Lower leg skin (tissue), 4 donors: ENCODE measurements around the gene MMS22L. TPM values are rescaled to one million over a fixed set of nuclear protein-coding genes. Genes with fewer than 3 reads are reported as not detected.

ENCODE experiments used
- DNase-seq, 2 donors: peaks; one replicate each; pipeline ENCODE4 v3.0.0-alpha.2; 2019; ENCODE audit warnings: low spot score in 2 of 2
- H3K4me3 ChIP-seq: fragments of 200-600 bp; sonication (generic); 2 replicates; pipeline ENCODE4 v1.5.1; 2017; ENCODE audit warnings: mild to moderate bottlenecking, low read depth; ENCODE audit not compliant: poor library complexity, severe bottlenecking
- POLR2A ChIP-seq, 2 donors: fragments of 450-650 bp; IDR thresholded peaks; one replicate each; pipeline ENCODE4 v1.6.1; 2016 to 2017; ENCODE audit warnings: antibody characterized with exemption in 2 of 2, mild to moderate bottlenecking in 1 of 2, moderate library complexity in 1 of 2
- WGBS, 2 donors: methylation state at CpG; one replicate each; pipeline ENCODE4 v1.1.5; 2018; 5-methylcytosine and 5-hydroxymethylcytosine counted together
- intact Hi-C: fragments of 100-400 bp; cut with DNase I; formaldehyde crosslinking; loops from one replicate; pipeline ENCODE4 v1.15.0; 2023; ENCODE audit warnings: low total_unique reads
- total RNA-seq, 4 donors: library from RNA; depleted of rRNA; stranded (reverse); fragments of >200 nt; gene quantifications; one replicate each; pipeline ENCODE4 v1.1.0, GENCODE V29; 2016
- TF ChIP-seq, protein P1 (sequence below), 3 donors: fragments of 450-650 bp; IDR thresholded peaks; one replicate each; pipeline ENCODE4 v1.5.1; 2016; ENCODE audit warnings: antibody characterized with exemption in 3 of 3, mild to moderate bottlenecking in 3 of 3, moderate library complexity in 2 of 3

MMS22L gene
- total RNA-seq, 4 donors from 2014 or later = 3.5 to 31.7 (median 11.7) TPM

DNA sequence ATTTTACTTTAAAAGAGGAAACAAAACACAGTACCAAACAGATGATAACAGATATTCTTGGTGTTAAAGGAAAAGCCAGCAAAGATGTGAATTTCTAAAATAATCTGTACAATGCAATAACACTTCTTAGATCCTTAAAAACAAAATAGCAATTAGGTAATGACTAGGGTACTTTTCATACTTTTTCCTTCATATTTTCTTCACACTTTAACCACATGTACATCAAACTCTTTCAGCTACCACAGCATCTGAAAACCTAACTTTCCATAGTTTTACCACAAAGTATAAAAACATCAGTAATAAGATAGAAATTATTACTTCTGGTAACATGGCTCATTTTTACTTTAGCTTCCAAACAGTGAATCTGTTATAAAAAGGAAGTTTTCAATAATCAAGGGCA, 141.3 kb downstream of the MMS22L start:
- no peak for DNase-seq
- TF ChIP-seq, protein P1, sequence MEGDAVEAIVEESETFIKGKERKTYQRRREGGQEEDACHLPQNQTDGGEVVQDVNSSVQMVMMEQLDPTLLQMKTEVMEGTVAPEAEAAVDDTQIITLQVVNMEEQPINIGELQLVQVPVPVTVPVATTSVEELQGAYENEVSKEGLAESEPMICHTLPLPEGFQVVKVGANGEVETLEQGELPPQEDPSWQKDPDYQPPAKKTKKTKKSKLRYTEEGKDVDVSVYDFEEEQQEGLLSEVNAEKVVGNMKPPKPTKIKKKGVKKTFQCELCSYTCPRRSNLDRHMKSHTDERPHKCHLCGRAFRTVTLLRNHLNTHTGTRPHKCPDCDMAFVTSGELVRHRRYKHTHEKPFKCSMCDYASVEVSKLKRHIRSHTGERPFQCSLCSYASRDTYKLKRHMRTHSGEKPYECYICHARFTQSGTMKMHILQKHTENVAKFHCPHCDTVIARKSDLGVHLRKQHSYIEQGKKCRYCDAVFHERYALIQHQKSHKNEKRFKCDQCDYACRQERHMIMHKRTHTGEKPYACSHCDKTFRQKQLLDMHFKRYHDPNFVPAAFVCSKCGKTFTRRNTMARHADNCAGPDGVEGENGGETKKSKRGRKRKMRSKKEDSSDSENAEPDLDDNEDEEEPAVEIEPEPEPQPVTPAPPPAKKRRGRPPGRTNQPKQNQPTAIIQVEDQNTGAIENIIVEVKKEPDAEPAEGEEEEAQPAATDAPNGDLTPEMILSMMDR (IDR thresholded peaks at IDR 0.05) = no peak
- TF ChIP-seq POLR2A (IDR thresholded peaks at IDR 0.05) = no peak
- no peak overlapping the region for H3K4me3 ChIP-seq
- intact Hi-C loops = no loop called here

DNA sequence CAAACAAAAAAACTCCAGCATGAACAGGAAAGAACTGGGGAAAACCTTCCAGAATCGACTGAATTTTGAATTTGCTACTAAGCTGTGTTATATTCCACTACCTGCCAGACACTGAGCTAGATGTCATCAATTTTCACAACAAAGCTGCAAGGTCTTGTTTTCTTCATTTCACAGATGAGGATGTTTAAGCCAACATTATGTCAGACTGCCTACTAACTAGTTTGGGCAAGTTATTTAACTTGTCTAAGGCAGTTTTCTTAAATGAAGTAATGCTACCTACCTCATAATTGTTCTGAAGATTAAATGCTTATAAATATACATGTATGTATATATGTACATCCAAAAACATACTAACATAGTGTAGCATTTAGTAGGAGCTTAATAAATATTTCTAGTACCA, 144.4 kb downstream of the MMS22L start:
- no peak for TF ChIP-seq POLR2A (IDR thresholded peaks at IDR 0.05)
- TF ChIP-seq, protein P1 (IDR thresholded peaks at IDR 0.05) = no peak
- no peak overlapping the region for H3K4me3 ChIP-seq
- WGBS, 2 donors = 50 to 52% methylated on average over 1 of the region's 1 CpG
- intact Hi-C loops = no loop called here
- DNase-seq = no peak

DNA sequence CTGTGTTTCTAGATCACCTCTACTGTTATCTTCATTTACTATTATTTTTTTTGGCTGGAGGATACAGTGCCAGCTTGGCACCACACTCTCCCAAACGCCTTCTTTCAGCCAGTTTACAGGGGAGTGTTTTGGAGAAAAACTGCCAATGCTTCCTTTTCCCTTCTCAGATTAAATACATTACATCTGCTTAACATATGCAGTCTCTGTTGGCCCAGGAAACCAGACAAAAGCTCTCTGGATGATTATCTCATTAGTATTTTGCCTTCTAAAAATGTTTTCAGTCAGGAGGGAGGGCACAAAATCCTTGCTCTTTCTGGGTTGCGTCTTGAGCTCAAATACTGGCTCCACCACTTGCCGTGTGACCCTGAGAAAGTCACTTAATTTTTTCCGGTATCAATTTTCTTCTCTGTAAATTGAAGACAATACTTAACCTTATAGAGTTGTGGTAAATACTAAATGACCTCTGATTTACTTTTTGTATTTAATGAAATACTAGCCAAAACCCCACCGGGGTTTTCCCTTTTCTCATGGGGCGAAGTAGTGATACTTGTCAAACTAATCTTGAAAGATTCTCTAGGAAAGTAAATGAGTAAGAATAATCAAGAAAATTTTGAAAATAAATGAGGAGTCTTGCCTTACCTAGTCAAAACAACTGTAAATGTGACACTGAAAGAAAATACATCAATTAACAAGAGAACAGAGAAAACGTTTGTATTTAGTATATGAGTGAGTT, 146.2 kb downstream of the MMS22L start:
- 66 to 72% methylated on average over 7 of the region's 7 CpGs for WGBS, 2 donors
- TF ChIP-seq, protein P1 (IDR thresholded peaks at IDR 0.05) = no peak
- TF ChIP-seq POLR2A (IDR thresholded peaks at IDR 0.05) = no peak
- intact Hi-C loops = no loop called here
- H3K4me3 ChIP-seq = no peak overlapping the region
- no peak for DNase-seq

DNA sequence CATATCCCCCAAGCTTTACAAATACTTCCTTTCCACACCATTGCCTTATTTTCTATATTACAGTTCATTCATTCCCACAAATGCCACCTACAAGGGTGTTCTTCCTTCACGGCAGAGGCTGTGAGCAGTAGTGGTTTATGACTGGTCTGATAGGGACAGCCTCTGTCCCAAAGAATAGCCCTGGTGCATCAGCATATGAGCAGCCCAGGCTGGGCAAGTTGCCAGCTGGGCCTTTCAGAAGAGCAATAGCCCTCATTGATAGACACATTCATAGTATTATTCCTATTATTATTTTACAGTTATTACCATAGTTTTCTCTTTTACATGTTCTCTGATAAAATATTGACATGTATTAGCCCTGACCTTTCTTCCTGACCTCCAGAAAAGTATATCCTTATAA, 149.9 kb downstream of the MMS22L start:
- H3K4me3 ChIP-seq = no peak overlapping the region
- no peak for DNase-seq
- intact Hi-C loops = no loop called here
- 57 to 69% methylated on average over 1 of the region's 1 CpG for WGBS, 2 donors
- TF ChIP-seq, protein P1 (IDR thresholded peaks at IDR 0.05) = no peak
- TF ChIP-seq POLR2A (IDR thresholded peaks at IDR 0.05) = no peak

DNA sequence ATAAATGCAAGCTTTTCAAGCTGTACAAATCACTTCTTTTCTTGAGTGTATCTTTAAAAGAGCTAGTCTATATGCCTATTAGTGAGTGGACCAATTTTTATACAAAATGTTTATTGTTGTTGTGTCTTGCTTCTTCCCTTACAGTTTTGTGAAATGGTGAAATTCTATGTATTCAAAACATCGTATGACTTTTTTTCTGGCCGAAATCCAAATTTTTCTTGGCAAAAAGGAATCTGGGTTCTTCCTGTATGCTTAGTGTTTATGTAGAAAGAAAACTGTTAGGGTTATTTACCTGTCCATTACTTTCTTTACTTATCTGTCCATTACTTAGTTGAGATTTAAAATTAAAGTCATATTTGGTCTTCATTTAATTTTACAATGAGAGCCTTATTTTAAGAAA, 153.9 kb downstream of the MMS22L start:
- H3K4me3 ChIP-seq = no peak overlapping the region
- WGBS, 2 donors = 36 to 43% methylated on average over 2 of the region's 2 CpGs
- no peak for DNase-seq
- intact Hi-C loops = no loop called here
- TF ChIP-seq POLR2A (IDR thresholded peaks at IDR 0.05) = no peak
- TF ChIP-seq, protein P1 (IDR thresholded peaks at IDR 0.05) = no peak

DNA sequence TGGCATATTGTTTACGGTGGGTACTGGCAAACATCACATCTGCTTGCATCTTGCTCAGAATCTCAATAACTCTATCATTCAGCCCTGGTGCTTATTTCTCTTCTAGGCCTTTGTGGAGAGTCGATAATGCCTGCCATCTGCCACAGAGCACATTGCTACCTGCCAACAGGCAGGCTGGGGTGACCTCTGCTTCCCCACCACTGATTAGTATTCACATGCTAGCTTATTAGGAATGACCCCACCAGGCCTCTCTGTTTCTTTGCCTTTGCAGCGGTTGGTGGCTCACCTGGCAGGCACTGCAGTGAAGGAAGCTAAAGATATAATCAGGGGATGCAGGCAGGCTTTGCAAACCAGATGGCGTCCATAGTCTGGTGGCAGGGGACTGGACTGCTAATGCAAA, 154.5 kb downstream of the MMS22L start:
- 85 to 91% methylated on average over 4 of the region's 4 CpGs for WGBS, 2 donors
- no peak overlapping the region for H3K4me3 ChIP-seq
- no peak for DNase-seq
- TF ChIP-seq, protein P1 (IDR thresholded peaks at IDR 0.05) = no peak
- intact Hi-C loops = no loop called here
